Heart left ventricle (tissue), 13 donors: ENCODE measurements around the gene FZD2.

Source experiments
- CTCF ChIP-seq, 12 donors: fragments of 200-600 bp; sonication (generic) in 4 of 12; IDR thresholded peaks; one replicate each; pipeline versions ENCODE4 v1.5.0 to v1.8.0; 2018 to 2022; ENCODE audit warnings: antibody characterized with exemption in 12 of 12, mild to moderate bottlenecking in 5 of 12
- POLR2A ChIP-seq, 2 donors: fragments of 450-650 bp; IDR thresholded peaks; one replicate each; pipeline ENCODE4 v1.6.1; 2017; ENCODE audit warnings: antibody characterized with exemption in 2 of 2, mild to moderate bottlenecking in 2 of 2, moderate library complexity in 2 of 2
- donor health status: ischemic (EF 13 %, LVEDD 7.1; RV severe dilation, severe dysfunction).
- donor health status: DM: no; HTN: yes; CAD: no.
- donor health status: DM: no; HTN: no; CAD: no.
- donor health status: ischemic (EF 25% LVEDD 6.9; RV normal size, moderate dysfunction).
- donor health status: ischemic (EF 25% LVEDD 5.7; RV mildly dilated, moderate dysfunction).
- donor health status: ischemic (EF 35%, LVEDD 5.7; RV mildly dilated, moderate dysfunction).
- donor health status: nonischemic (EF 11% LVEDD 7.7; RV severe dilation, severe dysfunction).
- donor health status: DM: yes; HTN: yes; CAD: no.
- donor health status: PGD.
- donor health status: ischemic (EF 29% LVEDD 5.4; RV normal size, mild dysfunction).
- donor health status: nonischemic (EF 23%, LVEDD 6.1; RV moderate dilation, normal function).

GRCh38 chr17:44565866-44566443, 8.7 kb downstream of the FZD2 start:
- TF ChIP-seq CTCF (IDR thresholded peaks at IDR 0.05) (peak in 3 of 12 donors; percentile 8 to 20 (median 14)), POLR2A (IDR thresholded peaks at IDR 0.05) (no peak)
